Upper lobe of right lung (tissue), 1 donor: Measurements from ENCODE around the gene NRP2. TPM values are rescaled to one million over a fixed set of nuclear protein-coding genes. Genes with fewer than 3 reads are reported as not detected.

Source experiments
- ATAC-seq: fragments of 200-7000 bp; cut with Tn5 transposase; one replicate; pipeline ENCODE4 v1.9.1; 2020; ENCODE audit warnings: mild to moderate bottlenecking, moderate library complexity
- DNase-seq: peaks from one replicate; pipeline ENCODE4 v3.0.0-alpha.2; 2020
- H3K27ac ChIP-seq: fragments of 200-600 bp; one replicate; pipeline ENCODE4 v1.8.0; 2022
- H3K27me3 ChIP-seq: fragments of 200-600 bp; one replicate; pipeline ENCODE4 v1.8.0; 2022; ENCODE audit warnings: mild to moderate bottlenecking
- H3K36me3 ChIP-seq: fragments of 200-600 bp; one replicate; pipeline ENCODE4 v1.8.0; 2022
- H3K4me1 ChIP-seq: fragments of 200-600 bp; one replicate; pipeline ENCODE4 v1.8.0; 2022
- H3K4me3 ChIP-seq: fragments of 200-600 bp; one replicate; pipeline ENCODE4 v1.8.0; 2022; ENCODE audit warnings: mild to moderate bottlenecking
- H3K9me3 ChIP-seq: fragments of 200-600 bp; one replicate; pipeline ENCODE4 v1.8.0; 2022
- CTCF ChIP-seq: fragments of 200-600 bp; IDR thresholded peaks from one replicate; pipeline ENCODE4 v1.8.0; 2022; ENCODE audit warnings: antibody characterized with exemption
- intact Hi-C: fragments of 100-400 bp; cut with DNase I; formaldehyde crosslinking; loops from one replicate; pipeline ENCODE4 v1.11.0; 2022
- total RNA-seq: library from RNA; stranded (reverse); fragmentation: NEBNext Ultra II Directional; extraction: Animal tissue kit (Norgen Biotek cat#: 25700); gene quantifications from one replicate; pipeline ENCODE4 v1.2.1, GENCODE V29; 2021
- donor health status: DM: no; HTN: yes; CAD: no; lungs with severe emphysema.

The NRP2 gene
- total RNA-seq, 1 donor from 2014 or later: 75.3 TPM

- H3K4me1 ChIP-seq: peaks cover 80% of the 10 kb centered on the region
- intact Hi-C loops: no loop called here
- H3K4me3 ChIP-seq: no peak overlapping the region
- ATAC-seq (no peak), DNase-seq (no peak)
- TF ChIP-seq CTCF: no peak
- no peaks in the 10 kb centered on the region for H3K36me3 ChIP-seq
- H3K9me3 ChIP-seq: no peaks in the 10 kb centered on the region
- no peak overlapping the region for H3K27ac ChIP-seq
- H3K27me3 ChIP-seq: no peaks in the 10 kb centered on the region
Measured at GRCh38 chr2:205702576-205702975, 20.3 kb downstream of the NRP2 start.

DNA sequence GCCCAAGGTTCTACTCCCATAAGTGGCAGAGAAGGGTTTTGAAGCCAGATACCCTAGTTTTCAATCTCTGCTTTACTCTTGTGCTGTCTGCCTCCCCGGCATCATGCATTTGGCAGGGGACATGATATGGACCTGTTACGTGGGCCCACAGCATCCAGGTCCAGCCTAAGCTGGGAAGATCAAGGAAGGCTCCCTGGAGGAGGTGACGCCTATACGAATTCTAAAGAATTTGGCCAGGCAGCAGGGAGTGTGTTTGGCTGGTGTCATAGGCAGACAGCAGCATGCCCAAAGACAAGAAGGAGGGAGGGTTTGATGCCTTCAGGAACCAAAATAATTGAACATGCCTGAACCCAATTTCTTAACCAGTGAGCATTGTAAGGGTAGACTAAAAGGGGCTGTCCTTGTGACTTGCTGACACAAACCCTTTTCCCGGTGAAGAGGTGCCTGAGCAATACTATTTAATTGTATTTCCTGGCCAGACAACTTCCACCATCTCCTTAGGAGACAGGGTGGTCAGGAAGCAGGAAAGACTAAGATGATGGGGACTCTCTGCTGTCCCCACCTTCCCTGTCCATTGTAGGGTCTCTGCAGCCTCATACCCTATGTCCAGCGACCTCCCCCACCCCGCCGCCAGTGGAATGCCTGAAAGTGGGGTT, 21.3 kb downstream of the NRP2 start:
- intact Hi-C loops: no loop called here
- DNase-seq (no peak), ATAC-seq (no peak)
- TF ChIP-seq CTCF: no peak
- Histone ChIP-seq H3K4me1 (peaks cover 81% of the 10 kb centered on the region), H3K4me3 (no peak overlapping the region), H3K27me3 (no peaks in the 10 kb centered on the region), H3K9me3 (no peaks in the 10 kb centered on the region), H3K36me3 (no peaks in the 10 kb centered on the region), H3K27ac (no peak overlapping the region)

DNA sequence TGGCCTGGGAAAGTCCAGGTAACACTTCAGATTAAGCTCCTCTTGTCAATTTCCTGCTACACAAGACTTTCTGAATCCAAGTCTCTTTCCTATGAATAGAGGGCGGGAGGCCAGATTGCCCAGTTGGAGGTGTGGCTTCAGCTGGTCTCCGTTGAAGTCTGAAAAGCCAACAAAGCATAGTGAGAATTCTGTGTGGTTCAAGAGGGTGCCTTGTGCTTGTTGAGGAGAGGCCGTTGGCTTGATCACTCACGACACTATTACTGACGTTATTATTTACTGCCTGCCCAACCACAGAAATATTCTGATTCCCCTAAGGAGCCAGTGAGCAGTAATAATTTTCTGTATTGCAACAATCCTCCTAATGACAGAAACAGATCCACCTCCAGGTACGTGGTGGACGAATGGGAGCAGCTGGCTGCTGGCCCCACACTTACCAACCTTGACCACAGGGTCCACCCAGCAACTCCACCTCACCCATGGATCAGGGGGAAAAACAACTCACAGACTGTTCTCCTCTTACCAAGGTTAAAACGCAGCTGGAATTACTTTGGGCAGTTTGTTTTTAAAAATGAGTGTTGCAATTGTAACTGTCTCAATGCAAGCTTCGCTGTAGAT, 21.9 kb downstream of the NRP2 start:
- no peak for DNase-seq
- TF ChIP-seq CTCF: no peak
- Histone ChIP-seq H3K9me3 (no peaks in the 10 kb centered on the region), H3K27me3 (no peaks in the 10 kb centered on the region), H3K27ac (no peak overlapping the region), H3K36me3 (no peaks in the 10 kb centered on the region), H3K4me1 (peaks cover 78% of the 10 kb centered on the region), H3K4me3 (no peak overlapping the region)
- intact Hi-C loops: no loop called here
- peak; percentile 67 for ATAC-seq

GRCh38 chr2:205705511-205706349, 23.4 kb downstream of the NRP2 start:
- Histone ChIP-seq H3K27me3 (no peaks in the 10 kb centered on the region), H3K27ac (peak overlapping the region; percentile 15), H3K4me3 (no peak overlapping the region), H3K4me1 (peaks cover 63% of the 10 kb centered on the region), H3K9me3 (no peaks in the 10 kb centered on the region), H3K36me3 (no peaks in the 10 kb centered on the region)
- no peak for TF ChIP-seq CTCF
- DNase-seq: no peak
- intact Hi-C loops: no loop called here
- ATAC-seq: no peak

GRCh38 chr2:205706769-205707381, 24.6 kb downstream of the NRP2 start:
- Histone ChIP-seq H3K36me3 (no peaks in the 10 kb centered on the region), H3K4me3 (no peak overlapping the region), H3K27me3 (no peaks in the 10 kb centered on the region), H3K4me1 (peaks cover 55% of the 10 kb centered on the region), H3K9me3 (no peaks in the 10 kb centered on the region), H3K27ac (peak overlapping the region; percentile 3)
- TF ChIP-seq CTCF: no peak
- peak; percentile 86 for ATAC-seq
- DNase-seq: no peak
- intact Hi-C loops: no loop called here
